Measurements from ENCODE around the gene GSTM1.
A peak's percentile ranks its signal among the peaks of the same experiment; 100 is the strongest.
"Not testable (repeated sequence)": the region's sequence is repeated elsewhere in the genome, so short reads cannot be mapped to it uniquely, and the experiment has no call there.

Gene GSTM1

GRCh38 chr1:109705411-109705810 lies 17.8 kb downstream of the GSTM1 start:
- no peak for TF ChIP-seq CTCF (IDR thresholded peaks at IDR 0.05; ENCODE audit: low read depth, low read length)
- in situ Hi-C loops (cut with HindIII; ENCODE audit: low sequenced_read_pairs) = no loop called here
- DNase-seq (ENCODE audit: low read depth, low spot score) = no peak
- H3K4me3 ChIP-seq (ENCODE audit: low read depth, low read length) = no peak overlapping the region

DNA sequence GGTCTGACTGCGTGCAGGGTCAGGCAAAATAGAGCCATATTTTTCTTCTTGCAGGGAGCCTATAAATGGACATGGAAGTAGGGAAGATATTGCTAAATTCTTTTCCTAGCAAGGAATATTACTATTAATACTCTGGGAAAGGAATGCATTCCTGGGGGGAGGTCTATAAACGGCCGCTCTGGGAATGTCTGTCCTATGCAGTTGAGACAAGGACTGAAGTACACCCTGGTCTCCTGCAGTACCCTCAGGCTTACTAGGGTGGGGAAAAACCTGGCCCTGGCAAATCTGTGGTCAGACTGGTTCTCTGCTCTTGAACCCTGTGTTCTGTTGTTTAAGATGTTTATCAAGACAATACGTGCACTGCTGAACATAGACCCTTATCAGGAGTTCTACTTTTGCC lies 21.3 kb downstream of the GSTM1 start:
- in situ Hi-C loops (cut with HindIII; ENCODE audit: low sequenced_read_pairs); DNase-seq (ENCODE audit: low read depth, low spot score): not testable (repeated sequence)

GRCh38 chr1:109709822-109710221 lies 22.2 kb downstream of the GSTM1 start:
- H3K4me3 ChIP-seq (ENCODE audit: low read depth, low read length); DNase-seq (ENCODE audit: low read depth, low spot score); in situ Hi-C loops (cut with HindIII; ENCODE audit: low sequenced_read_pairs): not testable (repeated sequence)

More for the DNA sequence above, 21.3 kb downstream of the GSTM1 start:
- not testable (repeated sequence) for H3K4me3 ChIP-seq (ENCODE audit: low read depth, low read length)

DNA sequence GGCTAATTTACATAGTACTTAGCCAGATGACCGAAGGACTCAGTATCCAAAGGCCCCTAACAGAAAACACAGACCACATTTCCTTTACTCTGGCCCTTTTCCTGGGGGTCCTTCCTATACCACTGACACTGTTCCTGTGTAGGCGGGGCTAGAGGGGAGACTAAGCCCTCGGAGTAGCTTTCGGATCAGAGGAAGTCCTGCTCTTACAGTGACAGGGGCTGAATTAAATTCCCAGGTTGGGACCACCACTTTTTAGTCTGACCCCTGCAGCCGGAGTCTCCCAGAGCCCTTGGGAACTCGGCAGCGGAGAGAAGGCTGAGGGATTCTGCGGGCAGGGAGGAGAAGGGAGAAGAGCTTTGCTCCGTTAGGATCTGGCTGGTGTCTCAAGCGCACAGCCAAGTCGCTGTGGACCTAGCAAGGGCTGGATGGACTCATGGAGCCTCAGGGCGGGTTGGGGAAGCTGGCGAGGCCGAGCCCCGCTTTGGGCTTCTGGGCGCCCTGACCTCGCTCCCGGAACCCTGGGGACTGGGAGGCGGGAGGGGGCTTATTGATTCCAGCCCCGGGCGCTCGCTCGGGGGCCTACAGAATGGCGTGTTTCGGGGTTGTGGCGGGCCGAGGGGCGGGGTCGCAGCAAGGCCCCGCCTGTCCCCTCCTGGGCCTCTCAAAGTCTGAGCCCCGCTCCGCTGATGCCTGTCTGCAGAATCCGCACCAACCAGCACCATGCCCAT lies 24.1 kb downstream of the GSTM1 start, which contains the start of gene GSTM5:
Gene GSTM5, plus strand, starts transcription at position 659 of the 728 bp plus-strand sequence. Its CDS starts 62 bp downstream, at position 721.
- H3K4me3 ChIP-seq (ENCODE audit: low read depth, low read length) = peak within 1 kb of the TSS; percentile 31

DNA sequence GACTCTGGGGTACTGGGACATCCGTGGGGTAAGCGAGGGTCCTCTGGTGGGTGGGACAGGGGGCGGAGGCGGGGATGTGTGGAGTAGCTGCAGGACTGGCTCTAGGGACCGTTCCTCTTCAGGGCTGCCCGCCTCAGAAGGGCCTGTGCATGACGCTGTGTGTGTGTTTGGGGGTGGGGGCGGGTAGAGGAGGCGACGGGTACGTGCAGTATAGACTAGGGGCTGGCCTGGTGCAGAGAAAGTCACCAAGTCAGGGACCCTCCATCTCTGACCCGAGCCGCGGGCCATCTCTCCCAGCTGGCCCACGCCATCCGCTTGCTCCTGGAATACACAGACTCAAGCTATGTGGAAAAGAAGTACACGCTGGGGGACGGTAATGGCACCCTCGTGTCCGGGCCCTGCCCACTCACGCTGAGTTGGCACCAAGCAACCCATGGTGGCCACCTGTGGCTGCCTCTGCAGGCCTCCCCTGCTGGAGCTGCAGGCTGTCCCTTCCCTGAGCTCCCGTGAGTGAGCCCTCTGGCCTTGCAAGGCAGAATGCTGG lies 24.8 kb downstream of the GSTM1 start:
- no peak for DNase-seq (ENCODE audit: low read depth, low spot score)
- no peak for TF ChIP-seq CTCF (IDR thresholded peaks at IDR 0.05; ENCODE audit: low read depth, low read length)
- H3K4me3 ChIP-seq (ENCODE audit: low read depth, low read length) = peak overlapping the region; percentile 31
- in situ Hi-C loops (cut with HindIII; ENCODE audit: low sequenced_read_pairs) = no loop called here

More for the DNA sequence above, 24.1 kb downstream of the GSTM1 start, which contains the start of gene GSTM5:
- in situ Hi-C loops (cut with HindIII; ENCODE audit: low sequenced_read_pairs); DNase-seq (ENCODE audit: low read depth, low spot score): not testable (repeated sequence)

- DNase-seq (ENCODE audit: low read depth, low spot score) = no peak
- in situ Hi-C loops (cut with HindIII; ENCODE audit: low sequenced_read_pairs) = no loop called here
- TF ChIP-seq CTCF (IDR thresholded peaks at IDR 0.05; ENCODE audit: low read depth, low read length) = no peak
- H3K4me3 ChIP-seq (ENCODE audit: low read depth, low read length) = no peak overlapping the region
These were observed 26.0 kb downstream of the GSTM1 start for GRCh38 chr1:109713636-109714035.

GRCh38 chr1:109714661-109715372 lies 27.2 kb downstream of the GSTM1 start:
- DNase-seq (ENCODE audit: low read depth, low spot score) = no peak
- in situ Hi-C loops (cut with HindIII; ENCODE audit: low sequenced_read_pairs) = no loop called here
- no peak for TF ChIP-seq CTCF (IDR thresholded peaks at IDR 0.05; ENCODE audit: low read depth, low read length)
- no peak overlapping the region for H3K4me3 ChIP-seq (ENCODE audit: low read depth, low read length)

- DNase-seq (ENCODE audit: low read depth, low spot score) = no peak
- TF ChIP-seq CTCF (IDR thresholded peaks at IDR 0.05; ENCODE audit: low read depth, low read length) = no peak
- H3K4me3 ChIP-seq (ENCODE audit: low read depth, low read length) = no peak overlapping the region
- in situ Hi-C loops (cut with HindIII; ENCODE audit: low sequenced_read_pairs) = no loop called here
These were observed 28.5 kb downstream of the GSTM1 start for GRCh38 chr1:109716121-109716520.

All from astrocyte of the spinal cord (primary cell).